WTC11 (cell line): ENCODE measurements around the gene ZNF710.

Source experiments
- E2F4 ChIP-seq: sonication (generic); formaldehyde crosslinking; IDR thresholded peaks from 2 replicates; pipeline ENCODE4 v1.8.1; 2022; ENCODE audit warnings: low read depth, mild to moderate bottlenecking, moderate library complexity, missing genetic modification reagents, borderline replicate concordance
- ESRRA ChIP-seq: sonication (generic); formaldehyde crosslinking; IDR thresholded peaks from 2 replicates; pipeline ENCODE4 v1.8.1; 2022; ENCODE audit warnings: mild to moderate bottlenecking, missing genetic modification reagents, borderline replicate concordance
- FOXK1 ChIP-seq: sonication (generic); formaldehyde crosslinking; IDR thresholded peaks from 2 replicates; pipeline ENCODE4 v1.8.0; 2022; ENCODE audit warnings: mild to moderate bottlenecking, moderate library complexity, missing genetic modification reagents
- FOXP4 ChIP-seq: sonication (generic); formaldehyde crosslinking; IDR thresholded peaks from 2 replicates; pipeline ENCODE4 v1.8.0; 2022; ENCODE audit warnings: mild to moderate bottlenecking, missing genetic modification reagents
- GABPB1 ChIP-seq: sonication (generic); formaldehyde crosslinking; IDR thresholded peaks from 2 replicates; pipeline ENCODE4 v1.8.1; 2023; ENCODE audit warnings: mild to moderate bottlenecking, missing genetic modification reagents
- HMGA2 ChIP-seq: fragments of 250-450 bp; sonication (Bioruptor Pico); IDR thresholded peaks from 2 replicates; pipeline ENCODE4 v1.4.0; 2021; ENCODE audit warnings: mild to moderate bottlenecking, moderate library complexity
- NR1H2 ChIP-seq: sonication (generic); formaldehyde crosslinking; IDR thresholded peaks from 2 replicates; pipeline ENCODE4 v1.9.0; 2021; ENCODE audit warnings: mild to moderate bottlenecking, moderate library complexity, missing genetic modification reagents
- NR3C1 ChIP-seq: sonication (generic); formaldehyde crosslinking; conservative IDR thresholded peaks from 2 replicates; pipeline ENCODE4 v1.8.1; 2023; ENCODE audit warnings: low read depth, mild to moderate bottlenecking, missing genetic modification reagents
- SP1 ChIP-seq: sonication (generic); formaldehyde crosslinking; conservative IDR thresholded peaks from 2 replicates; pipeline ENCODE4 v1.8.1; 2022; ENCODE audit warnings: missing genetic modification reagents
- TF ChIP-seq, protein P1 (sequence below): sonication (generic); formaldehyde crosslinking; IDR thresholded peaks from 2 replicates; pipeline ENCODE4 v1.8.1; 2023; ENCODE audit warnings: mild to moderate bottlenecking, missing genetic modification reagents, moderate library complexity
- TF ChIP-seq, protein P2 (sequence below): fragments of 200-600 bp; IDR thresholded peaks from 2 replicates; pipeline ENCODE4 v1.8.0; 2022; ENCODE audit warnings: antibody characterized with exemption
- TF ChIP-seq, protein P3 (sequence below): sonication (generic); formaldehyde crosslinking; IDR thresholded peaks from 2 replicates; pipeline ENCODE4 v1.8.0; 2022; ENCODE audit warnings: mild to moderate bottlenecking, missing genetic modification reagents

GRCh38 chr15:90060797-90061196 is 59.7 kb downstream of the ZNF710 start:
- TF ChIP-seq GABPB1 (CRISPR knock-in tag): no peak
- TF ChIP-seq FOXK1 (CRISPR knock-in tag): no peak
- TF ChIP-seq, protein P1, sequence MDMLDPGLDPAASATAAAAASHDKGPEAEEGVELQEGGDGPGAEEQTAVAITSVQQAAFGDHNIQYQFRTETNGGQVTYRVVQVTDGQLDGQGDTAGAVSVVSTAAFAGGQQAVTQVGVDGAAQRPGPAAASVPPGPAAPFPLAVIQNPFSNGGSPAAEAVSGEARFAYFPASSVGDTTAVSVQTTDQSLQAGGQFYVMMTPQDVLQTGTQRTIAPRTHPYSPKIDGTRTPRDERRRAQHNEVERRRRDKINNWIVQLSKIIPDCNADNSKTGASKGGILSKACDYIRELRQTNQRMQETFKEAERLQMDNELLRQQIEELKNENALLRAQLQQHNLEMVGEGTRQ (CRISPR knock-in tag): no peak
- TF ChIP-seq, protein P2, sequence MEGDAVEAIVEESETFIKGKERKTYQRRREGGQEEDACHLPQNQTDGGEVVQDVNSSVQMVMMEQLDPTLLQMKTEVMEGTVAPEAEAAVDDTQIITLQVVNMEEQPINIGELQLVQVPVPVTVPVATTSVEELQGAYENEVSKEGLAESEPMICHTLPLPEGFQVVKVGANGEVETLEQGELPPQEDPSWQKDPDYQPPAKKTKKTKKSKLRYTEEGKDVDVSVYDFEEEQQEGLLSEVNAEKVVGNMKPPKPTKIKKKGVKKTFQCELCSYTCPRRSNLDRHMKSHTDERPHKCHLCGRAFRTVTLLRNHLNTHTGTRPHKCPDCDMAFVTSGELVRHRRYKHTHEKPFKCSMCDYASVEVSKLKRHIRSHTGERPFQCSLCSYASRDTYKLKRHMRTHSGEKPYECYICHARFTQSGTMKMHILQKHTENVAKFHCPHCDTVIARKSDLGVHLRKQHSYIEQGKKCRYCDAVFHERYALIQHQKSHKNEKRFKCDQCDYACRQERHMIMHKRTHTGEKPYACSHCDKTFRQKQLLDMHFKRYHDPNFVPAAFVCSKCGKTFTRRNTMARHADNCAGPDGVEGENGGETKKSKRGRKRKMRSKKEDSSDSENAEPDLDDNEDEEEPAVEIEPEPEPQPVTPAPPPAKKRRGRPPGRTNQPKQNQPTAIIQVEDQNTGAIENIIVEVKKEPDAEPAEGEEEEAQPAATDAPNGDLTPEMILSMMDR: no peak
- TF ChIP-seq HMGA2 (CRISPR knock-in tag): no peak
- TF ChIP-seq NR3C1 (CRISPR knock-in tag): no peak
- no peak for TF ChIP-seq FOXP4 (CRISPR knock-in tag)
- TF ChIP-seq ESRRA (CRISPR knock-in tag): no peak
- TF ChIP-seq SP1 (CRISPR knock-in tag): no peak
- TF ChIP-seq, protein P3, sequence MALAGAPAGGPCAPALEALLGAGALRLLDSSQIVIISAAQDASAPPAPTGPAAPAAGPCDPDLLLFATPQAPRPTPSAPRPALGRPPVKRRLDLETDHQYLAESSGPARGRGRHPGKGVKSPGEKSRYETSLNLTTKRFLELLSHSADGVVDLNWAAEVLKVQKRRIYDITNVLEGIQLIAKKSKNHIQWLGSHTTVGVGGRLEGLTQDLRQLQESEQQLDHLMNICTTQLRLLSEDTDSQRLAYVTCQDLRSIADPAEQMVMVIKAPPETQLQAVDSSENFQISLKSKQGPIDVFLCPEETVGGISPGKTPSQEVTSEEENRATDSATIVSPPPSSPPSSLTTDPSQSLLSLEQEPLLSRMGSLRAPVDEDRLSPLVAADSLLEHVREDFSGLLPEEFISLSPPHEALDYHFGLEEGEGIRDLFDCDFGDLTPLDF (CRISPR knock-in tag): no peak
- TF ChIP-seq E2F4: no peak
- TF ChIP-seq NR1H2 (CRISPR knock-in tag): no peak
